HG02798 (cell line): Measurements from ENCODE around the gene RFX3.
"Not testable (repeated sequence)": the region's sequence is repeated elsewhere in the genome, so short reads cannot be mapped to it uniquely, and the experiment has no call there.

Experiments
- ATAC-seq: cut with Tn5 transposase; IDR thresholded peaks from one replicate; pipeline ENCODE4 v1.9.1; 2021; ENCODE audit warnings: mild to moderate bottlenecking; ENCODE audit not compliant: unreplicated experiment, poor library complexity

RFX3 gene

GRCh38 chr9:3367185-3367584, 158.6 kb downstream of the RFX3 start:
- ATAC-seq, result no peak

GRCh38 chr9:3361689-3362392, 164.0 kb downstream of the RFX3 start:
- ATAC-seq, result no peak

GRCh38 chr9:3361116-3361515, 164.7 kb downstream of the RFX3 start:
- no peak for ATAC-seq

- ATAC-seq, result no peak
These were observed 165.6 kb downstream of the RFX3 start for GRCh38 chr9:3360245-3360644.

GRCh38 chr9:3359778-3360177, 166.0 kb downstream of the RFX3 start:
- ATAC-seq, result no peak

- no peak for ATAC-seq
These were observed 166.6 kb downstream of the RFX3 start for GRCh38 chr9:3359048-3359692.

GRCh38 chr9:3348169-3348568, 177.6 kb downstream of the RFX3 start:
- ATAC-seq, result no peak

GRCh38 chr9:3346549-3346948, 179.3 kb downstream of the RFX3 start:
- ATAC-seq, result no peak

GRCh38 chr9:3343671-3344070, 182.1 kb downstream of the RFX3 start:
- ATAC-seq, result no peak

- no peak for ATAC-seq
These were observed 183.5 kb downstream of the RFX3 start for GRCh38 chr9:3342159-3342777.

- ATAC-seq, result no peak
These were observed 188.1 kb downstream of the RFX3 start for GRCh38 chr9:3337515-3338225.

- no peak for ATAC-seq
These were observed 188.8 kb downstream of the RFX3 start for GRCh38 chr9:3336951-3337350.

GRCh38 chr9:3332802-3333201, 193.0 kb downstream of the RFX3 start:
- no peak for ATAC-seq

GRCh38 chr9:3331801-3332200, 194.0 kb downstream of the RFX3 start:
- ATAC-seq, result no peak

GRCh38 chr9:3330792-3331420, 194.9 kb downstream of the RFX3 start:
- ATAC-seq, result no peak

GRCh38 chr9:3329361-3329760, 196.4 kb downstream of the RFX3 start:
- ATAC-seq, result no peak

- no peak for ATAC-seq
These were observed 202.1 kb downstream of the RFX3 start for GRCh38 chr9:3323714-3324113.

- no peak for ATAC-seq
These were observed 204.6 kb downstream of the RFX3 start for GRCh38 chr9:3321186-3321585.

- ATAC-seq, result not testable (repeated sequence)
These were observed 213.2 kb downstream of the RFX3 start for GRCh38 chr9:3312595-3312994.

- no peak for ATAC-seq
These were observed 217.2 kb downstream of the RFX3 start for GRCh38 chr9:3308609-3309008.

- not testable (repeated sequence) for ATAC-seq
These were observed 221.4 kb downstream of the RFX3 start for GRCh38 chr9:3304388-3304787.
